Measurements from ENCODE around the gene SLC19A1.
"Not testable (repeated sequence)": the region's sequence is repeated elsewhere in the genome, so short reads cannot be mapped to it uniquely, and the experiment has no call there.

Gene SLC19A1

GRCh38 chr21:45531393-45532215 is 10.6 kb downstream of the SLC19A1 start:
- no peak for DNase-seq

GRCh38 chr21:45531114-45531392 is 11.2 kb downstream of the SLC19A1 start:
- DNase-seq = not testable (repeated sequence)

GRCh38 chr21:45530423-45531113 is 11.7 kb downstream of the SLC19A1 start:
- no peak for DNase-seq

GRCh38 chr21:45529785-45530422 is 12.3 kb downstream of the SLC19A1 start:
- no peak for DNase-seq

GRCh38 chr21:45528981-45529784 is 13.1 kb downstream of the SLC19A1 start:
- no peak for DNase-seq

- DNase-seq = no peak
Observed at GRCh38 chr21:45528028-45528705, 14.1 kb downstream of the SLC19A1 start.

GRCh38 chr21:45527151-45527999 is 14.9 kb downstream of the SLC19A1 start:
- not testable (repeated sequence) for DNase-seq

- no peak for DNase-seq
Observed at GRCh38 chr21:45525910-45526306, 16.3 kb downstream of the SLC19A1 start.

GRCh38 chr21:45525153-45525909 is 16.9 kb downstream of the SLC19A1 start:
- DNase-seq = no peak

GRCh38 chr21:45524756-45525152 is 17.5 kb downstream of the SLC19A1 start:
- DNase-seq = no peak

GRCh38 chr21:45523411-45524101 is 18.7 kb downstream of the SLC19A1 start:
- no peak for DNase-seq

GRCh38 chr21:45522986-45523385 is 19.3 kb downstream of the SLC19A1 start:
- DNase-seq = no peak

- no peak for DNase-seq
Observed at GRCh38 chr21:45522381-45522780, 19.9 kb downstream of the SLC19A1 start.

GRCh38 chr21:45521241-45521640 is 21.0 kb downstream of the SLC19A1 start:
- no peak for DNase-seq

GRCh38 chr21:45519182-45519581 is 23.1 kb downstream of the SLC19A1 start:
- no peak for DNase-seq

- DNase-seq = no peak
Observed at GRCh38 chr21:45518742-45519141, 23.5 kb downstream of the SLC19A1 start.

- no peak for DNase-seq
Observed at GRCh38 chr21:45517249-45518065, 24.8 kb downstream of the SLC19A1 start.

- no peak for DNase-seq
Observed at GRCh38 chr21:45516671-45517151, 25.5 kb downstream of the SLC19A1 start.

GRCh38 chr21:45516071-45516670 is 26.1 kb downstream of the SLC19A1 start:
- no peak for DNase-seq

Measured in central memory CD4-positive, alpha-beta T cell (primary cell).